Amniotic epithelial cell (primary cell): ENCODE measurements around the gene RAE1.
A peak's percentile ranks its signal among the peaks of the same experiment; 100 is the strongest.

Experiments
- DNase-seq: peaks from one replicate; pipeline ENCODE4 v3.0.0-alpha.2; 2010; ENCODE audit warnings: low read depth

RAE1 gene, protein sequence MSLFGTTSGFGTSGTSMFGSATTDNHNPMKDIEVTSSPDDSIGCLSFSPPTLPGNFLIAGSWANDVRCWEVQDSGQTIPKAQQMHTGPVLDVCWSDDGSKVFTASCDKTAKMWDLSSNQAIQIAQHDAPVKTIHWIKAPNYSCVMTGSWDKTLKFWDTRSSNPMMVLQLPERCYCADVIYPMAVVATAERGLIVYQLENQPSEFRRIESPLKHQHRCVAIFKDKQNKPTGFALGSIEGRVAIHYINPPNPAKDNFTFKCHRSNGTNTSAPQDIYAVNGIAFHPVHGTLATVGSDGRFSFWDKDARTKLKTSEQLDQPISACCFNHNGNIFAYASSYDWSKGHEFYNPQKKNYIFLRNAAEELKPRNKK

DNA sequence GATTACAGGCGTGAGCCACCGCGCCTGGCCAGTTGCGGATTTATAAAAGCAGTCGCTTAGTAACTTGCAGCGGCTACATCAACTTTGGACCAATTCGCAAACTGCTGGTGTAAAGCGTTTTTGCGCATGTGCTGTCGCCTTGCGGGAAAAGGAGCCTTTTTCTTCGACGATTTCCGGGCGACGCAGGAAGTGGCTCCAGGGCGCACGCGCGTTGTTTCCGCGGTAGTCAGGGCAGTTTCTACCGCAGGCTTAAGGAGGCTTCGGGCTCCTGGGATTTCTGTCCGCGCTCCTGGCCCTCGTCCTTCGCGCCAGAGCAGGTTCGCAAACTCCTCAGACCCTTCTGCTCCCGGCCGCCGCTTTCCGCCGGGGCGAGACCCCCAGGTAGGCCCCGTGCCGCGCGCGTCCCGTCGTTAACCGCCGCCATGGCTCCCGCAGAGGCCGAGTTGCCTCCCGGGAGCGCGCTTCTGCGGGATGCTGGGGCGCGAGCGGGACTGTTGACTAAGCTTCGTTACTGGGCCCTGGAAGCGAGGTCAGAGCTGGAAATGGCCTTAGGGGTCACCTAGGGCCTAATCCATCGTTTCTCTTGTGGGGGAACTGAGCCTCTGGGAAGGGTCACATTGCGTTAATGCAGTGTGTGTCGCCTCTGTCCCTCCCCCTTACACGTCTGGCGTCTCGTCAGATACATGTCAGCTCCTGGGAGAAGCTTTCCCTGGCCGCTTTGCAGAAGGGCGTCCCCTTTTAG is at the start of gene RAE1:
RAE1 (plus strand) TSS at position 214 of the 742 bp plus-strand sequence. CDS start 2,784 bp downstream, outside the sequence.
- DNase-seq: peak; percentile 91

DNA sequence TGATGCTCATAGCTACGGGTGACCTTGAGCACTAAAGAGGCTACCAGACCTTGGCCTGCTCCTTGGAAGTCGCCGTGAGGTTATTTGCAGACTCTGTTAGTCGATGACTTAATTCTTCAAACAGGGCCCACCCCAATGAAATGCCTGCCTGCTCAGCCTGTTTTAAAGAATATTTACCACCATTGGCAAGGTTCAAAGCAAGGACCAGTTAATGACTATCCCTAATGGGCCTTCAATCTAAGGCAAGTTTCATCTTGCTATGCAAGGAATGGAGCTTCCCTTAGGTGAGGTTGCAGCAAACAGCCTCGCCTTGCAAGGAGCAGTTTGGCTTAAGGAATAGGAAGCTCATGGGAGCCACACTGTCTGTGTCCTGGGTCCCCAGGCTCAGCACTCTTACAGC is 44.3 kb upstream of the RAE1 start:
- DNase-seq: no peak

DNA sequence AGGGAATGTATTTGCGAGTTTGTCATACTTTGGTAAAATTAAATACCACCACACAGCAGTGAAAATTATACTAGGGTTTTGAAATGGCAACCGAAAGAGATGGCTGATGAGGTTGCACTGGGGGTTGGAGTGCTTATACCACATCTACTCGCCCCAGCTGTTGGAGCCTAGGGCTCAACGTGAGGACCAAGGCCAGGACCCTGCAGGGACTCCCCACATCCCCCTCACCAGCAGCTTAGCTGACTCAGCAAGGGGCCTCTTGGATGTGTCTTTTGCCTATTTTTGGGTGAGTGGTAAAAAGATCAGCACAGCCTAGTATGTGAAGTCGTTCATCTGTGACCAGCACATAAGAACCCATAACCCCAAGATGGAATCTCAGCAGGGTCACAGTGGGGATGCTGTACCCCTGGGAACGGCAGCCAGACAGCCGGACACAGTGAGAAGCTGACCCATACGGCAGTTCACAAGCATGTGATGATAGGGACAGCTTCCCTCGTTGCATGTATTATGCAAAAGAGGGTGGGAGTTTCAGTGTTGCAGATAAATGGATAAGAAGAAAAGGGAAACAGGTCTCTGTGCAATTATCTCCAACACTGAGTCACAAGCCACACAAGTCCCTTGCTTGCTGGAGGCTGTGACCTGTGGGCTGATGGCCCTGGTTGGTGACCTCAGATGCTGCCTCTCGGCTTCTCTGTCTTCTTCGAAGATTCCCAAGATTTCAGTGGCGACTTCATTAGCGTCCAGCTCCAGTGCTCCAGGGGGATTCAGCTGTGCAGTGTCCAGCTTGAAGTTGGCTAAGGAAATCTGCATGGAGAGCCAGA is 42.4 kb upstream of the RAE1 start:
- no peak for DNase-seq

DNA sequence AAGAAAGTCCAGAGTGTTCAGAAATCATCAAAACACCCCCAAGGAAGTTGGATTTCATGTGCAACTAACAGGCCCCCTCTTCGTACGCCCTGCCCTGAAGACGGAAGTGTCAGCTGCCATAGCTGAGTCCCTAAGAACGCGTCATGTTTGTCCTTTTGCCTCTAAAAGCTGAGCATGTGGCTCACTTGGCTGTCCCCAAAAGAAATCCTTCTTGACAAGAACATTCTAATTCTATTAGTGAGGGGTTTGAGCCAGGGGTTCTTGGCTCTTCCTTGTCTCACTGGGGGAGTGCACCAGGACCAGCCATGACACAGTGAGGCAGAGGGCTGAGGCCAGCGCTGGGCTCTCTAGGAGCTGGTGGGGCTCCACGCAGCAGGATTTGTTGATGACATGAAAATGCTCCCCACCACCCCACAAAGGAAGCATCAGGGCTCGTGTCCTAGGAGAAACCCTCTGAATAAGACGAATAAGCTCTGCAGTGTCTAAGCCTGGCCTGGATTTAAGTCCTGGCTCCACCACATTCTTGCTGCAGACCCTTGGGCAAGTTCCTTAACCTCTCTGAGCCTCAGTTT is 41.4 kb upstream of the RAE1 start:
- no peak for DNase-seq

DNA sequence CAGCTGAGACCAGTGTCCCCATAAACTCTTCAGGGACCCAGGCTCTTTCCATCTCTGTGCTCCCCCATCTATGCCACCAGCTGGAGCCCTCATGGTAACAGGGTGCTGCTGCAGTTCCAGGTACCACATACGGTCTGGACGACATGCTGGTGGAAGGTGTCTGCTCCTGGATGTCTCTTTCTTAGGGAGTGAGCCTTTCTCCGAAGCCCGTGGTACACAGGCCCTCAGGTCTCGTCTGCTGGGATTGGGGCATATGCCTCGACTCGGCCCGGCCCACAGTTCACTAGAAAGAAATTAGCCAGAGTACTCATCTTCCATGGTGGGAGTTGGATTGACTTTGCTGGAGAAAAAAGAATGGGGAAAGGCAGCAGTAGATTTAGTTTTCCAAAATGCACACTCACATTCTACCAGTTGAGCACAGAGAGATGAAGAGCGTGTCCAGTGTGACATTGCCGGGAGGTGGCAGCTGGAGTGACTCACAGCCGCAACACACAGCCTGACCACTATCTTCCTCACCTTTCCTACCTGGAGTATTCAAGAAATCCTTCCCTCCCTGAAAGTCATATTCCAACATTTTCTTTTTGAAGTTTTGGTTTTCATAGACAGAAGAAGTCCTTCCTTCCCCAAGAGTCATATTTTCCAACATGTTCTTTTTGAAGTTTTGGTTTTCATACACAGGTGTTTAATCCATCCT is 40.1 kb upstream of the RAE1 start:
- DNase-seq: no peak

DNA sequence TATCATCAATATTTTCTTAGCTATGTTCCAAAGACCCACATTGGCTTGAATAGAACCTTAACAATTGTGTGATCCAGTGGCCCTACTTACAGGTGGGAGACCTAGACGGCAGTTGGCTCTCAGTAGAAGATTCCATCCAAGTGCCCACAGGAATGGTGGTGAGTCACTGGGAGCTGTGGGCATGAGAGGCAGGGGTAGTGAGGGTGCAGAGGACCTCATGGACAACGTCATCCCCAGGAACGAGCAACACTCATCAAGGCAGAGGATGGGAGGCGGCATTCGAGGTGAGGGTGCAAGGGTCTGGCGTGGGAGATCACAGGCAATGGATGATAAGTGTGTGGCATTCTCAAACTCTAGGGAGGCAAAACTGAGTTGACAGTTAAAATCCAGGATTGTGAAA is 38.9 kb upstream of the RAE1 start:
- DNase-seq: no peak

DNA sequence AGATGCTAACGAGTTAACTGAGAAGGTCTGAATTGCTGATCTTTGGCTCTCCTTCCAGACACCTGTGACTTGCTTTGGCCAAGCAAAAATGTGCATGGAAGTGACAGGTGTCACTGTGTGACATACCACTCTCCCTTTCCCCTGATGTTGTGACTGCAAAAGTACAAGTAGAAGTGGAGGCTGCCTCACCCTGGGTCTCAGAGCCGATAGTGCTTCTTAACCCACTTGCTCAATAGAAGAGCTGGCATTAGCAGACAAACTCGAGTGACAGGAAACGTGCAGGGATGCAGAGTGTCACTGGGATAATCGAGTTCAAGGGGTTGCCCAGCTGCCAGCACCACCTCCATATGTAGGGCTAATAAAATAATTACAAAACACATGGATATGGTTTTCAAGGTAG is 37.8 kb upstream of the RAE1 start:
- no peak for DNase-seq

DNA sequence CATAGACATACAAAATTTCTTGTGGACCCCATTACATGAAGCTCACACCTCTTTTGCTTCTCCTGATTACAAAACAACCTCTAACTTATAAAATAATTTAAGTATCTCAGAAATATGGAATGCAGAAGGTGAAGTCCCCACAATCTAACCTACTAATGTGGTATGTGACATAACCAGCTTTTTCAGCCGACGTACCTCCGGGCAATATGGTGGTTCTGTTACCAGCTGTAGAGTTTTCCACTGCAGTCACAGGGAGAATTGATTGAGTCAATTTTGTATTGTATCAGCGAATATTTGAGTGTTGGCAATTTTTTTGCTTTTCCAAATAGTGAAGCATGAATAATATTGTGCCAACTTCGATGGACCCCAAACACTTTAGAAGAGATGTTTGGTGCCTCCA is 37.1 kb upstream of the RAE1 start:
- no peak for DNase-seq

DNA sequence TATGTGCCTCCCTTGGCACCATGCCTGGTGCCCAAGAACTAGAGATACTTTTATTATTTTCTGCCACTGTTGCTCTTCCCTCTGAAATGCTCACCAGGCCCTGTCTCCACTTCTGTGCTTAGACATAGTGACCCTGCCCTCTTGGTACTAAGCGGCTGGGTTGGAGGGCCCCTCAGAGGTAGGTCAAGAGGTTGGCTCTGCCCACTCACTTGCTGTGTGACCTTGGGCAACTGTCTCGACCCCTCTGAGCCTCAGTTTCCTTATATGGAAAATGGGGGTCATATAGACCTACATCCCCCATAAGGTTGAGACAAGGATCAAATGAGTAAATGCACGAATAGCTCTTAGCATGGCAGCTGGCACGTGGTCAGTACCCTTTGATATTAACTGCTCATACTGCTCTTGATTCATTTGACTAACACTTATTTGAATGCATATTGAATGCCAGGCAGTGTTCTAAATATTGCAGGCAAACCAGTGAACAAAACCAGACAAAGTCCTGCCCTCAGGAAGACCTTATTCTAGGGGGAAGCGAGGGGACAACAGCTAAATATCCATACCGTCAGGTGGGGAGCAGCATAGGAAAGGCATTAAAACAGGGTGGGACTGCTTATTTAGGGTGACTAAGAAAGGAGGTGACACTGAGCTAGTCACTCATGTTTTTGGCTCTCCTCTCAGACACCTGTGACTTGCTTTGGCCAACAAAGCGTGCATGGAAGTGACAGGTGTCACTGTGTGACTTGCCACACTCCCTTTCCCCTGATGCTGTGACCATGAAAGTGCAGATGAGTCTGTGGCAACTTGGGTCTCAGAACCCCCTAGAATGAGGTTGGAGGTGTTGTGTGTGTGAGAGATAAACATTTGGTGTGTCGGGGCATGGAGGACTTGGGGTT is 35.7 kb upstream of the RAE1 start:
- no peak for DNase-seq

DNA sequence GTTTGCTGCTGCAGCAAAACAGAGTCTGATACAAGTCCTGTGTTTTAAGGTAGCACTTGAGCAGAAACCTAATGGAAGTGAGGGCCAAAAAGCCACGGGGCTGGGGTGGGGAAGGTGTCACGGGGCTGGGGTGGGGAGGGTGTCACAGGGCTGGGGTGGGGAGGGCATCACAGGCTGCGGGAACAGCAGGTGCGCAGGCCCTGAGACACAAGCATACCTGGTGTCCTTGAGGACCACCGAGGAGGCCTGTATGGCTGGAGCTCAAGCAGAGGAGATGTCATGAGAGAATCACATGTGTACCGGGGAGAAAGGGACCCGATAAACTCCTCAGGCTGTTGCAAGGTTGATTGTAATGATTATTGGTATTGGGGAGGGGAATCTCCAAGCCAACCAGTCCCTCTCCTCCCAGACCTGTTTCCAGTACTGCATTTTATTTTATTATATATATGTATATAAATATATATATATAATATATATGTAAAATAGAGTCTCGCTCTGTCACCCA is 35.0 kb upstream of the RAE1 start:
- no peak for DNase-seq

DNA sequence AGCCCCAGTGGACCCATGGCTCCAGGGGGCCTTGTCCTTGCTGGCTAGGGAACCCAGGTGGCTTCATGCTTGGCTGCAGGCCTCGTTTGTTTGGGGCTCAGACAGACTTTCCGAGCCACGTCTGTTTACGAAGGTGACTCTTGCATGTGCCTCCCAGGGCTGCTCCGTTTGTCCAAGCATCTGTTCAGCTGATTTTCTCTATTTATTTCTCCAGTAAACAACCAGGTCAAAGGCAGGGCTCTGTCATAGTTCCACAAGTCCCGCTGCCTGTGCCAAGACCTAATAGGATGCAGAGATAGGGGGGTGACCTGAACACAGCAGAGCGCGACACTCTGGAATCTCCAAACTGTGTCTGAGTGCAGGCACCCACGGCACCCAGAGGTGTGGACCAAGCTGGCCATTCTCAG is 34.3 kb upstream of the RAE1 start:
- DNase-seq: no peak

DNA sequence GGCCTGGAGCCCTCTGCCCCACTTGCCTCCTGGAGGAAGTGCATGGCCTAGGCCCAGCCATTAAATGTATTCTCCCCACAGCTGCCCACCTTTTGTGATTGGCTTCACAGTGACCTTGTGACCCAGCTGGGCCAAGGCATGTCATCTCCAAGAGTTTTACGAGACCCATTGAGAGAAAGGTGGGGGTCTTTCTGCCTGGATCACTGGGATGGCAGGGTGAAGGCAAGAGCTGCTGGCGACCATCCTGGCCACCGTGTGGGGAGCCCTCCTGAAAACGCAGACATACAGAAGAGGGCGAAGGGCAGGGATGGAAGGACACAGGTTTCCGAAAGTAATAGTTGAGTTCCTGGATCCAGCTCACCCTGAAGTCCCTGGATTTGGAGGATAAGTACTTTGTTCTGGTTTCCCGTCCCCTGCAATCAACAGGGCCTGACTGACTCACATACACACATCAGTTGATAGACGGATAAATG is 33.7 kb upstream of the RAE1 start:
- DNase-seq: no peak

DNA sequence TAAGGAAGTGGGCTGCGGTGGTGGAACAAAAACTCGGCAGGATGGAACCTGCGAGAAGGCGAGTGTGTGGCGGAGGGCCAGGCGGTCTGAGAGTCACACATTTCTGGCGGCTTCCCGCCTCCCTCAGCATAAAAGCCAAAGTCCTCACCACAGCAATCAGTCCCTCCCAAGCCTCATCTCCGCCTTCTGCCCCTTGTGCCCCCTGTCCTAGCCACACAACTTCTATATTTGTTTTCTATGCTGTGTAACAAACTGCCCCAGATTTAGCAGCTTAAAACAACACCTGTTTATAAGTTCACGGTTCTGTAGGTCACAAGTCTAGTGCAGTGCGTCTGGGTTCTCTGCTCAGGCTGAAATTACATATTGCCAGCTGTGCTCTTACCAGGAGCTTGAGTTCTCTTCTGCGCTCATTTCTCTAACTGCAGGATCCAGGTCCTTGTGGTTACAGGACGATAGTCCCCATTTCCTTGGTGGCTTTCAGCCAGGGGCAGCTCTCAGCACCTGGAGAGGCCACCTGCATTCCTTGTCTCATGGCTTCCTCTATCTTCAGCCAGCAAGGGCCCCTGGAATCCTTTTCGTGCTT is 33.2 kb upstream of the RAE1 start:
- no peak for DNase-seq

DNA sequence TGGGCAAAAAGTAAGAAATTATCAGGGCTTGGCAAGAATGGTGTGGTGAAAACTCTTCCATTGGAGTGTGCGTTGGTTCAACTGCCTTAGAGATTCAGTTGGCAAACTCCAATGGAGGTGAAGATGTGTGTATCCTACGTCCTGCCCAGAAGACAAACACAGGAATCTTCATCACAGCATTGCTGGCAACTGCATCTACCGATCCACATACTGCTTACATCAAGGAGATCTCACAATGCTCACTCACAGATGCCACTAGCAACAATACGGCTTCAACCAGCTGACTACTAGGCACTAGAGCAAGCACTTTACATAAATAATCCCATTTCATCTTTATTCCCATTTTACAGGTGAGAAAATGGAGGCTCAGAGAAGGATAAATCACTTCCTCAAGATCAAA is 31.5 kb upstream of the RAE1 start:
- no peak for DNase-seq

DNA sequence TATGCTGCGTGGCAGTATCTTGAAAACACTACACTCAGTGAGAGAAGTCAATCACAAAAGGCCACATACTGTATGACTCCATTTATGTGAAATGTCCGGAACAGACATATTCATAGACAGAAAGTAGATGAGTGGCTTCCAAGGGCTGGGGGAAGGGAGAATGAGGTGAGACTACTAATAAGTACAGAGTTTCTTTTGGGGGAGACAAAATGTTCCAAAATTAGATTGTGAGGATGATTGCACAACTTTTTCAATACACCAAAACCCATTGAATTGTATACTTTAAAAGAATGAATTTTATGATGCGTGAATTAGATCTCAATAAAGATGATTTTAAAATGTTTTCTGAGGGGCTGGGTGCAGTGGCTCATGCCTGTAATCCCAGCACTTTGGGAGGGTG is 30.7 kb upstream of the RAE1 start:
- no peak for DNase-seq

DNA sequence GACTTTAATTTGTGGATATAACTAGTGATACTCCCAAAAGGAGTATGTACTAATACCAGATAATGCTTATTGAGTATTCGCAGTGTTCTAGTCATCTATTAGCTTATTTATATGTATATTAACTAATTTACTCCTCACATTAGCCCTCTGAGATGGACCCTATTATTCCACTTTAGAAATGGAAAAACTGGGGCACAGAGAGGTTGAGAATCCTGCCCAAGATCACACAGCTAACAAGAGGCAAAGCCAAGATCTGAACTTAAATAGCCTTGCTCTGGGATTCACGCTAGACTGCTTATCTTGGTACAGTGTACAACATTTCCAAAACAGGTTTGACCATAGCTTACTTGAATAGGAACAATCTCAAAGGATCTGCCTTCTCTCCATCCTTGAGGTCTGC is 29.9 kb upstream of the RAE1 start:
- no peak for DNase-seq

DNA sequence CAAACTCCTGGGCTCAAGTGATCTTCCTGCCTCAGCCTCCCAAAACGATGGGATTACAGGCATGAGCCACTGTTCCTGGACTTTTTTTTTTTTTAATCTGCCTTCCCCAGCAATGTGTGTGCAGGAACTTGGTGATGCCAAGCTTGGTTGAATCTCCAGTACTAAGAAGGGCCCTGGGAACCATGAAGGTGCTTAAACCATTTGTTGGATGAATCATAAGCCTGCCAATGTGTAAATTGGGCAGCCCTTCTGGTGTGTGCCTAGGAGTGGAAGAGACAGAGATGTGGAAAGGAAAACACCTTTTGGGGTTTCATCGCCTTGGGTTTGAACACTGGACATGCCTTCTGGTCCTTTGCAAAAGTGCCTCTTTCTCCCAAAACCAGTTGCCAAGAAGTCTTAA is 28.6 kb upstream of the RAE1 start:
- no peak for DNase-seq

DNA sequence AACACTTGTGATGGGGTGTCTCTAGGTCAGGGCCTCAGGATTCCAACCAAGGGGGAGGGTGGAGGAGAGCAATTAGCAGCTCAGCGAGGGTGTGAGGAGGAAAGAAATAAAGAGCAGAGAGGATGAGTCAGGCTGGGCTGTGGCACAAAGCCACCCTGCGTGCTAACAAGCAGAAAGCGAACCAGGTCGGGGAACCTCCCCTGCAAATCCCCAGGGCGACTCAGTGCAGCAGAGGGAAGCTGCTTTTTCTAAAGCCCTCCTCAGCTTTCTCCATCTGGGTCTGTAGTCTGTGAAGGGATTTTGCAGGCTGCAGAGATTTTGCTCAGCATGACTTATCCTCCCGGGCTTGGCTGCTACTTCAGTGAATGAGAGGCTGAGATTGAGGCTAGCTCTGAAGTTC is 28.0 kb upstream of the RAE1 start:
- no peak for DNase-seq

DNA sequence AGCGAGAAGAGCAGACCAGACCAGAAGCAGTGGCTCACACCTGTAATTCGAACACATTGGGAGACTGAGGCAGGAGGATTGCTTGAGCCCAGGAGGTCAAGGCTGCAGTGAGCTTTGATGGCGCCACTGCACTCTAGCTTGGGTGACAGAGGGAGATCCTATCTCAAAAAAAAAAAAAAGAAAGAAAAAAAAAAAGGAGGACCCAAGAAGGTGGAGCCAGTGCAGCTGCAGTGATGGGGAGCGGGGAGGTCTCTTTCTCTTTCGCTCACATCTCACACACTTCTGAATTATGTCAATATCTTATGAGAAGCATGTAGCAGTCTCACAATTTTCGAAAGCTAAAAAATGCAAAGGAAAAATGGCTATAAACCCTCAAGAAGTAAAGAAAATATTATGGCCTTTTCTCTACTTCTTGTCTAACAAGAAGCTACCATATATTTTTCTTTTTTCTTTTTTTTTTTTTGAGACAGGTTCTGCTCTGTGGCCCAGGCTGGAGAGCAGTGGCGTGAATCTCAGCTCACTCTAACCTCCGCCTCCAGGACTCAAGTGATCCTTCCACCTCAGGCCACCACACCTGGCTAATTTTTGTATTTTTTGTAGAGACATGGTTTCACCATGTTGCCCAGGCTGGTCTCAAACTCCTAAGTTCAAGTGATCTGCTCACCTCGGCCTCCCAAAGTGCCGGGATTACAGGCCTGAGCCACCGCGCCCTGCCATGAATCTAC is 25.3 kb upstream of the RAE1 start:
- no peak for DNase-seq
